ENCODE data around the gene EFCAB8.
A peak's percentile ranks its signal among the peaks of the same experiment; 100 is the strongest.
"Not testable (repeated sequence)": the region's sequence is repeated elsewhere in the genome, so short reads cannot be mapped to it uniquely, and the experiment has no call there.

The EFCAB8 gene

GRCh38 chr20:32888636-32889035 is 29.9 kb downstream of the EFCAB8 start:
- no peak for DNase-seq (ENCODE audit: low read depth in 2 of 2)

- DNase-seq (ENCODE audit: low read depth in 2 of 2) = no peak
These were observed 30.6 kb downstream of the EFCAB8 start for GRCh38 chr20:32889281-32889680.

GRCh38 chr20:32891491-32891890 is 32.8 kb downstream of the EFCAB8 start:
- no peak for DNase-seq (ENCODE audit: low read depth in 2 of 2)

- DNase-seq (ENCODE audit: low read depth in 2 of 2) = no peak
These were observed 33.4 kb downstream of the EFCAB8 start for GRCh38 chr20:32891926-32892660.

GRCh38 chr20:32893263-32894025 is 34.7 kb downstream of the EFCAB8 start:
- DNase-seq (ENCODE audit: low read depth in 2 of 2) = no peak

- DNase-seq (ENCODE audit: low read depth in 2 of 2) = no peak
These were observed 35.3 kb downstream of the EFCAB8 start for GRCh38 chr20:32894026-32894483.

- no peak for DNase-seq (ENCODE audit: low read depth in 2 of 2)
These were observed 36.1 kb downstream of the EFCAB8 start for GRCh38 chr20:32894711-32895355.

GRCh38 chr20:32896521-32897280 is 38.0 kb downstream of the EFCAB8 start:
- no peak for DNase-seq (ENCODE audit: low read depth in 2 of 2)

GRCh38 chr20:32898729-32899128 is 40.0 kb downstream of the EFCAB8 start:
- no peak for DNase-seq (ENCODE audit: low read depth in 2 of 2)

- peak; percentile 44 to 60 for DNase-seq (ENCODE audit: low read depth in 2 of 2)
These were observed 44.0 kb downstream of the EFCAB8 start for GRCh38 chr20:32902456-32903420.

GRCh38 chr20:32903666-32904175 is 45.0 kb downstream of the EFCAB8 start:
- DNase-seq (ENCODE audit: low read depth in 2 of 2) = no peak

- DNase-seq (ENCODE audit: low read depth in 2 of 2) = not testable (repeated sequence)
These were observed 46.0 kb downstream of the EFCAB8 start for GRCh38 chr20:32904678-32905077.

- DNase-seq (ENCODE audit: low read depth in 2 of 2) = no peak
These were observed 47.5 kb downstream of the EFCAB8 start for GRCh38 chr20:32906200-32906599.

- no peak for DNase-seq (ENCODE audit: low read depth in 2 of 2)
These were observed 48.3 kb downstream of the EFCAB8 start for GRCh38 chr20:32906871-32907495.

- DNase-seq (ENCODE audit: low read depth in 2 of 2) = no peak
These were observed 49.2 kb downstream of the EFCAB8 start for GRCh38 chr20:32907886-32908285.

GRCh38 chr20:32908334-32909292 is 49.9 kb downstream of the EFCAB8 start:
- DNase-seq (ENCODE audit: low read depth in 2 of 2) = no peak

GRCh38 chr20:32909451-32909850 is 50.7 kb downstream of the EFCAB8 start:
- no peak for DNase-seq (ENCODE audit: low read depth in 2 of 2)

GRCh38 chr20:32909896-32910571 is 51.3 kb downstream of the EFCAB8 start:
- no peak for DNase-seq (ENCODE audit: low read depth in 2 of 2)
